ENCODE results near the gene VPS50. TPM values are rescaled to one million over a fixed set of nuclear protein-coding genes. Genes with fewer than 3 reads are reported as not detected.

Gene VPS50
- total RNA-seq, 1 experiment from 2014 or later: 26.4 TPM

GRCh38 chr7:93226310-93226709 lies 5.9 kb upstream of the VPS50 start, which contains the start of gene HEPACAM2:
TSS of gene HEPACAM2 (minus strand) at chr7:93226469.
- no peak within 1 kb of the TSS for H3K4me3 ChIP-seq
- no peaks in the 10 kb centered on the region for H3K27me3 ChIP-seq
- H3K4me1 ChIP-seq: peaks cover 7% of the 10 kb centered on the region; the same call in 1 of the 2 replicates
- H3K36me3 ChIP-seq: no peaks in the 10 kb centered on the region
- peak; percentile 29 to 65 for DNase-seq
- no peaks in the 10 kb centered on the region for H3K9me3 ChIP-seq (replicated peaks)
- no peak within 1 kb of the TSS for H3K27ac ChIP-seq

GRCh38 chr7:93228302-93228701 lies 3.9 kb upstream of the VPS50 start:
- H3K36me3 ChIP-seq: no peaks in the 10 kb centered on the region
- no peaks in the 10 kb centered on the region for H3K9me3 ChIP-seq (replicated peaks)
- no peaks in the 10 kb centered on the region for H3K27me3 ChIP-seq
- H3K4me1 ChIP-seq: peaks cover 9% of the 10 kb centered on the region; the same call in 1 of the 2 replicates
- no peak overlapping the region for H3K27ac ChIP-seq
- no peak overlapping the region for H3K4me3 ChIP-seq
- peak; percentile 19 to 84 for DNase-seq

GRCh38 chr7:93231259-93231658 lies 907 bp upstream of the VPS50 start:
- peak overlapping the region; percentile 76 for H3K4me3 ChIP-seq
- H3K4me1 ChIP-seq: peaks cover 9% of the 10 kb centered on the region; the same call in 1 of the 2 replicates
- H3K9me3 ChIP-seq (replicated peaks): no peaks in the 10 kb centered on the region
- H3K27ac ChIP-seq: no peak overlapping the region
- no peaks in the 10 kb centered on the region for H3K36me3 ChIP-seq
- H3K27me3 ChIP-seq: no peaks in the 10 kb centered on the region
- DNase-seq: no peak

- Histone ChIP-seq H3K36me3 (no peaks in the 10 kb centered on the region), H3K27me3 (no peaks in the 10 kb centered on the region), H3K4me1 (0 out of 2 replicates have a peak, but pooled peaks cover 3% of the 10 kb centered on the region), H3K4me3 (peak overlapping the region; percentile 76), H3K27ac (peak overlapping the region; percentile 34), H3K9me3 (replicated peaks) (no peaks in the 10 kb centered on the region)
- no peak for DNase-seq
Observed at GRCh38 chr7:93232673-93233018, 480 bp downstream of the VPS50 start.

GRCh38 chr7:93235541-93235940 lies 3.4 kb downstream of the VPS50 start:
- H3K27ac ChIP-seq: no peak overlapping the region
- no peaks in the 10 kb centered on the region for H3K36me3 ChIP-seq
- no peak overlapping the region for H3K4me3 ChIP-seq
- H3K9me3 ChIP-seq (replicated peaks): no peaks in the 10 kb centered on the region
- DNase-seq: no peak
- no peaks in the 10 kb centered on the region for H3K27me3 ChIP-seq
- H3K4me1 ChIP-seq: 0 out of 2 replicates have a peak, but pooled peaks cover 3% of the 10 kb centered on the region

DNA sequence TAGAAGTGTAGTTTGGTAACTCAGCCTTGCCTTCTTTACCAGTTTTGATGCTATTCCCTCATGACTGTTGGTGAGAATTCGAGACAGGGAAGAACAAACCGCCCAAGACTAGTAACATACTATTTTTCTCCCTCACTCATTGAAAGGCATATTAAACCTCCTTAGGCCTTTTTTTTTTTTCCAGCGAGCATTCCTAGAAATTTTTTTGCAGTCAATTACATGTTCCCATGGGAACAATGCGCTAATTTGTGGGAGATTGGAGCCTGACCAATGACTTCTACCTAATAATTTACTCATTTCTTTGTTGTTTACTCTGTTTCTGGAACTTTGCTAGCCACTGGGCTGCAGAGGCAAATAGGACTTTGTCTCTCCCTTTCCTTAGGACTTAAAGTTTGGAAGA lies 6.0 kb downstream of the VPS50 start:
- Histone ChIP-seq H3K36me3 (no peaks in the 10 kb centered on the region), H3K27me3 (no peaks in the 10 kb centered on the region), H3K4me1 (no peaks in the 10 kb centered on the region), H3K9me3 (replicated peaks) (no peaks in the 10 kb centered on the region), H3K4me3 (no peak overlapping the region), H3K27ac (no peak overlapping the region)
- no peak for DNase-seq

DNA sequence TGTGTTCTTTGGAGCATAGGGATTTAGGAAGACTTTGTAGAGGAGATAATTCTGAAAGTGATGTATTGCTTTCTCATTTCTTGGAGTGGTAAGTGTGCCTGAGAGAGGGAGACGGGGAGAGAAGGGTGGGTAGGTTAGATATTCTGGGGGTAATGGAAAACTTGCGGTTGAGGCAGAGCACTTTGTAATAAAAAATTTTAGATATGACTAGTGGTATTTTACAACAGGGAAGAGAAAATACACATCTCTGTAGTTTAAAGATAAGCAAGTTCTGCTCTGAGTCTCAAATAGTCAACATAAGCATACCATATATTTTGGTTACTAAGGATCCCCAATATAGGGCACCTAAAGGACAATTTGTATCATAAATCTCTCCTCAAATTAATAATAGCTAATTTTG lies 6.6 kb downstream of the VPS50 start:
- no peaks in the 10 kb centered on the region for H3K36me3 ChIP-seq

GRCh38 chr7:93239824-93240223 lies 7.7 kb downstream of the VPS50 start:
- no peak overlapping the region for H3K4me3 ChIP-seq
- no peaks in the 10 kb centered on the region for H3K9me3 ChIP-seq (replicated peaks)
- H3K36me3 ChIP-seq: no peaks in the 10 kb centered on the region
- H3K27me3 ChIP-seq: no peaks in the 10 kb centered on the region
- no peak for DNase-seq
- H3K4me1 ChIP-seq: no peaks in the 10 kb centered on the region
- no peak overlapping the region for H3K27ac ChIP-seq

More for the DNA sequence above, 6.6 kb downstream of the VPS50 start:
- no peak overlapping the region for H3K4me3 ChIP-seq
- H3K27ac ChIP-seq: no peak overlapping the region
- no peak for DNase-seq
- no peaks in the 10 kb centered on the region for H3K27me3 ChIP-seq
- H3K4me1 ChIP-seq: no peaks in the 10 kb centered on the region
- no peaks in the 10 kb centered on the region for H3K9me3 ChIP-seq (replicated peaks)

DNA sequence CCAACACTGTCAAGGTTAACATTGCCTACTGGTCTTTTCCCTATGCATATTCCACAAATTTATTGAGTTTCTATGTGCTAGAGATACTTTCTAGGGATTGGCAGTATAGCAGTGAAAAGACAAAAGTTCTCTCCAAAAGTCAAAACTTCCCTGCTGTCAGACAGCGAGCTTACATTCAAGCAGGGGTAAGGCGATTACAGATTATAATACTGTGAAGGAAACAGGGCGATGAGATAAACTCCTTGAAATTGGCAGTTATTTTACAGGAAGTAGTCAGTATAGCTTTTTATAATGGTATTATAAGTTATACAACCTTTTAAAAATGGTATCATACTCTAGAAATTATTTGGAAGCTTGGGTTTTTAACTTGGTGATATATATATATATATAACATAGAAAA lies 9.9 kb downstream of the VPS50 start:
- no peak for DNase-seq
- H3K27me3 ChIP-seq: no peaks in the 10 kb centered on the region
- no peak overlapping the region for H3K27ac ChIP-seq
- no peak overlapping the region for H3K4me3 ChIP-seq
- no peaks in the 10 kb centered on the region for H3K9me3 ChIP-seq (replicated peaks)
- H3K36me3 ChIP-seq: no peaks in the 10 kb centered on the region
- peaks cover 6% of the 10 kb centered on the region; the same call in 1 of the 2 replicates for H3K4me1 ChIP-seq

GRCh38 chr7:93245525-93246432 lies 13.6 kb downstream of the VPS50 start:
- DNase-seq: peak in 1 of 2 experiments; percentile 67
- H3K36me3 ChIP-seq: no peaks in the 10 kb centered on the region

DNA sequence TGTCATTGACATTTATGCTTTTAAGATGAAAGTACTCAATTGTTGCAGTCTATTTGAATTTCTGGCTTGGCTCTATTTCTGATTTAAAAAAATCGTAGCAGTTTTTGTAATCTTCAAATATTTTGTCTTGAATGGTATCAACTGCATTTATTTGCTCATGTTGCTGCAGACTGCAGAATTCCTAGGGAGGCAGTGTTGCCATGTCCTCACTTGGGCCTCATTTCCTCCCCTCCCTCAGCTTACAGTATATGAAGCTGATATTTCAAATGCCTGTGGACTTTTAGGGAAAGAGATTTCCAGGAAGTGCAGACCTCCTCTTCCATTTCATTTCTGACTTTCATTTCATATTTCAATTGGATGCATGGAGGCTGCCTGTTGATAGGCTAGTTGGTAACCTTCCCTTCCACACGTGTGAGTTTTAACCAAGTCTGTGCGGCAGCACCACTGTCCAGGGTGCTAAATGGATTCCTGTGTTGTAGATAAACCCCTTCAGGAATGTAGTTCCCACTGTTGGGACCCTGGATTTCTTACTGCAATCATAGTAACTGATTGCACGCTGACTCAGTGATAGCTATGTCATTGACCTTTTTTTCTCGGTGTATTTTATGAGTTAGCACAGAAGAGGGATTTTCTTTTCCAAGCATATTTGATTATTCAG lies 17.5 kb downstream of the VPS50 start:
- no peaks in the 10 kb centered on the region for H3K27me3 ChIP-seq
- H3K9me3 ChIP-seq (replicated peaks): no peaks in the 10 kb centered on the region
- H3K4me1 ChIP-seq: peaks cover 6% of the 10 kb centered on the region; the same call in 1 of the 2 replicates
- H3K36me3 ChIP-seq: no peaks in the 10 kb centered on the region
- no peak overlapping the region for H3K27ac ChIP-seq
- no peak overlapping the region for H3K4me3 ChIP-seq
- DNase-seq: peak; percentile 13 to 37

More at GRCh38 chr7:93245525-93246432, 13.6 kb downstream of the VPS50 start:
- peaks cover 6% of the 10 kb centered on the region; the same call in 1 of the 2 replicates for H3K4me1 ChIP-seq
- no peaks in the 10 kb centered on the region for H3K9me3 ChIP-seq (replicated peaks)
- no peak overlapping the region for H3K4me3 ChIP-seq
- H3K27ac ChIP-seq: no peak overlapping the region
- no peaks in the 10 kb centered on the region for H3K27me3 ChIP-seq

DNA sequence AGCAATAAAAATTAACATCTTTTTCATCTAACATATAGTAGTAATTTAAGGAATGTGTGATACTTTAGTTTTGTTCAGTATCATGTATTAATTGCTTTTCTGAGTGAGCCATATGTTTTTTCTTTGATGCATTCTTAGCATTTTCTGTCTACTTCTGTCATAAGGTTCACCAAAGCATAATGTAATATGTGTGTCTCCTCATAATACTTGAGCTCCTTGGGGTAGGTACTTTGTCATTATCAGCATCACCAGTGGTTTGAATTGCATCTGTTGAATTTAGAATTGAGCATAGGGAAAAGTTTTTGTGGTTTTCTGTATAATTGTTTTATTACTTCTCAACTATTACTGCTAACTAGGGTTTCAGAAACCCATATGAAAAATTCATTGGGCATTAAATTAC lies 26.5 kb downstream of the VPS50 start:
- no peak for DNase-seq
- Histone ChIP-seq H3K4me3 (no peak overlapping the region), H3K9me3 (replicated peaks) (no peaks in the 10 kb centered on the region)

DNA sequence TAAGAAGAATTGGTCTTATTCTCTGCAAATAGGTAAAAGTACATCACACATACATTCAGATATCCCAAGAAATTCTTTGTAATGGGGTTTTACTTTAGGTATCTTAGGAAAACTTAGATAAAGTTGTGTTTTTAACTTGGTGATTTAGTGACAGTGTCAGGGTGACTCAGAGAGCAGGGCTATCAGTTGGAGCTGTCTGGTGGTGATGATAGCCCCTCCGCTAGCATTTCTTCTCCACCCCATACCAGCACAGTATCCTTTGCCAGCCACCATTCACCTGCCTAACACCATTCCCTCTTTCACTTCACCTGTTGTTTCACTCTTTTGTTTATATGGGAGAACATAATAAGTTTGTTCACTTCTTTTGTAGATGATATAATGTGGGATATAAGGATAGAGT lies 30.4 kb downstream of the VPS50 start:
- peaks cover 11% of the 10 kb centered on the region; the same call in 1 of the 2 replicates for H3K36me3 ChIP-seq

More for the DNA sequence above, 26.5 kb downstream of the VPS50 start:
- Histone ChIP-seq H3K36me3 (0 out of 2 replicates have a peak, but pooled peaks cover 7% of the 10 kb centered on the region), H3K27me3 (no peaks in the 10 kb centered on the region), H3K27ac (no peak overlapping the region), H3K4me1 (no peaks in the 10 kb centered on the region)

GRCh38 chr7:93265220-93265619 lies 33.1 kb downstream of the VPS50 start:
- DNase-seq: no peak
- Histone ChIP-seq H3K27ac (no peak overlapping the region), H3K9me3 (replicated peaks) (no peaks in the 10 kb centered on the region), H3K4me1 (no peaks in the 10 kb centered on the region), H3K36me3 (peaks cover 7% of the 10 kb centered on the region; the same call in 1 of the 2 replicates), H3K4me3 (no peak overlapping the region), H3K27me3 (no peaks in the 10 kb centered on the region)

More for the DNA sequence above, 30.4 kb downstream of the VPS50 start:
- Histone ChIP-seq H3K4me3 (no peak overlapping the region), H3K9me3 (replicated peaks) (no peaks in the 10 kb centered on the region), H3K27ac (no peak overlapping the region), H3K4me1 (no peaks in the 10 kb centered on the region), H3K27me3 (no peaks in the 10 kb centered on the region)
- DNase-seq: no peak

DNA sequence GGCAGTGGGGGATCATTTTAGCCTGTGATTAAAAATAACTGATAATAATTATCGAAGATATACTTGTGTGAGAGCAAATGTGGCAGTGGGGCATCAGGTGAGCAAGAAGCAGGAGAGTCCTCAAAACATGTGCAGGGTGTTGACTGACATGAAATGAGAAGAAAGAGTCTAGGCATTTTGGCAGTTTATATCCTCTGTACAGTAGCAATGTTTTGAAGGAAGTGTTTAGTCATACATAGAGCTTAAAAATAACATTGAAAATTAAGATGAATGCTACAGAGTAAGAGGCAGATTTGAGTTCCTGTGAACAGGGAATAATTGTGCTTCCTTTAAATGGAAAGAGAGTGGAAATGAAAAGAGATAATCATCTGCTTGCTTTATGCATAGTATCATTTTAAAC lies 47.4 kb downstream of the VPS50 start:
- Histone ChIP-seq H3K4me1 (no peaks in the 10 kb centered on the region), H3K4me3 (no peak overlapping the region), H3K27me3 (no peaks in the 10 kb centered on the region), H3K9me3 (replicated peaks) (no peaks in the 10 kb centered on the region), H3K27ac (no peak overlapping the region), H3K36me3 (no peaks in the 10 kb centered on the region)
- DNase-seq: no peak
